ENCODE data around the gene TRIM66.
"Not testable (repeated sequence)": the region's sequence is repeated elsewhere in the genome, so short reads cannot be mapped to it uniquely, and the experiment has no call there.

TRIM66 gene

DNA sequence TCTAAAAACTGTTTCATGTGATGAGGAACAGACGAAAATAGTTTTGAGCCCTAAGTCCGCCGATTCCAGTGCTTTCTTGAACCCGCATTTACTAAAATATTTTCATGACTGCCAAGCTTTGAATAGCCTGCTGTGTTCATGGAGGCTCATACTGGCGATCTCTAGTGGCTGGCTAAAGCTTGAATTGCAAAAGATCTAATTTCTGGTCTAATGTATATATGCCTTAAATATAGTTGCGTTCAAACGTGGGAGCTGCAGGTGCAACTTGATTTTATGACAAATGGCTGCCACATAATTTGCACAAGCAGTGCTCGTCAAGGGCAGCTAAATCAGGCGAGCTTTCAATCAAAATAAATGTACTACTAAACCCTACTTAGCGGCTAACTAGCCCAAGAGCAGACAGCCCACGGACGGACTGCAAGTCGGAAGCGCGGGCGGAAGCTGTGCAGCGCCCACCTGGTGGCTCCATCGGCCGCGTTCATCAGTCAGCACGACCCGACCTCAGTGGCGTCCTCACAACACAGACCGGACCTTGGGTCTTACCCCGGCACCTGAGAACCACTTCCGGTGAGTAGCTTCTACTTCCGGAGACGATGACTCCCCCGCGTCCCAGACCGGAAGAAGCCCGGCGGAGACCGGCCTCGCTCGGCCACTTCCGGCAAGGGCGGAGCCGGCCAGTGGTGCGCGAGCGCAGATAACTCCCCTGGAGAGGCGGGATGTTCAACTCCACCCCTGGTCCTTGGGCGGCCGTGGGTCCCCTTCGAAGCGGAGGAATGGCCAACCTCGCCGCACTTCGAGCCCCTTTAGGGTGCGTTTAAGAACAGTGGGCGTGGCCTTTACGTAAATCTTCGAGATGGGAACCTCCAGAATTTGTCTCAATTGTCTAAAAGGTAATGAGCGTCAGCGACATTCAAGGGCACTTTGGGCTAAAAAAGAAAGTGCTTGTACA, 6.2 kb upstream of the TRIM66 start:
- peak; percentile 88 for DNase-seq

DNA sequence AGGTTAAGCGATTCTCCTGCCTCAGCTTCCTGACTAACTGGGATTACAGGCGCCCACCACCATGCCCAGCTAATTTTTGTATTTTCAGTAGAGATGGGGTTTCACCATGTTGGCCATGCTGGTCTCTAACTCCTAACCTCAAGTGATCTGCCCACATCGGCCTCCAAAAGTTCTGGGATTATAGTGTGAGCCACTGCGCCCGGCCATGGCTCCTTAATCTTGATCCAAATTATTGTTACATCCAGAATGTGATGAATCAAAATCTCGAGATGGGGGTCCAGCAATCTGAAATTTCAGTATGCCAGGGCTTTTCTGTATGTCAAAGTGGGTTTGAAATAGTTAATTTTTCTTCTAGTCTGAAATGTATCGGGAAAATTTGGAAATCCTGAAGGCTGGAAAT, 3.9 kb upstream of the TRIM66 start:
- DNase-seq, result no peak

DNA sequence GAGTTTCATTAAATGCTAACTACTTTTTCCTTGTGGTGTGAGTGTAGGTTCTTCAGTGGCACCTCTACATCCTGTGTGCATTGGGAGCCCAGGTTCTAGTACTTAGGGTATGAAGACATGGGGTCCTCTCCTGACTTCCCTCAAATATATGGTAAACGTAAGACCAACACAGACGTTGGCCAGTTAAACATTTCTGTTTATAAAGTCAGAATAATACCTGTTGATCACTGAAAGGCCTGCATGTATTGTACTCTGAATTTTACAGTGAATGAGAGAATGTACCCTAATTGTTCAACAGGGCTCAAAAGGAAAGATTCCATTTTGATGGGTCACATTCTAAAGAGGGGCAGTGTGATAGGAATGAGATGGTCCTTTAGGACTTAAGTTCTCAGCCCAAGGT, 3.4 kb upstream of the TRIM66 start:
- DNase-seq, result no peak

DNA sequence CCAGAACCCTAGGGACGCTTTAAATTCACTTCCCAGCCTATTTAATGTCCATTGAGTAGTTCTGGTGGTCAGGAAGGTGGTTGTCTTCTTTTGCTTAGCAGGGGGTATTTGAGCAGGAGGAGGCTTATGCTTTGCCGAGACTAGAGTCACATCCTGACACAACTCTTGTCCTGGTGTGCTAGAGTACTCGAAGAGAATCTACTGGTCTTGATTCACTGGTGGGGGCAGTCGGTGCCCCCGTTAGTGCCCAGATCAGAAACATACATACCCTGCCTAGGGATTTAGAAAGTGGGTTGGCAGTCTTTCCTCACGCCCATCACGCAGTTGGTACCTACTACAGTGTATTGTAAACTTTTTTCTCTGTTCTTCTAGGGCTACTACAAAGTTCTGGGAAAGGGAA, 2.8 kb upstream of the TRIM66 start:
- no peak for DNase-seq

DNA sequence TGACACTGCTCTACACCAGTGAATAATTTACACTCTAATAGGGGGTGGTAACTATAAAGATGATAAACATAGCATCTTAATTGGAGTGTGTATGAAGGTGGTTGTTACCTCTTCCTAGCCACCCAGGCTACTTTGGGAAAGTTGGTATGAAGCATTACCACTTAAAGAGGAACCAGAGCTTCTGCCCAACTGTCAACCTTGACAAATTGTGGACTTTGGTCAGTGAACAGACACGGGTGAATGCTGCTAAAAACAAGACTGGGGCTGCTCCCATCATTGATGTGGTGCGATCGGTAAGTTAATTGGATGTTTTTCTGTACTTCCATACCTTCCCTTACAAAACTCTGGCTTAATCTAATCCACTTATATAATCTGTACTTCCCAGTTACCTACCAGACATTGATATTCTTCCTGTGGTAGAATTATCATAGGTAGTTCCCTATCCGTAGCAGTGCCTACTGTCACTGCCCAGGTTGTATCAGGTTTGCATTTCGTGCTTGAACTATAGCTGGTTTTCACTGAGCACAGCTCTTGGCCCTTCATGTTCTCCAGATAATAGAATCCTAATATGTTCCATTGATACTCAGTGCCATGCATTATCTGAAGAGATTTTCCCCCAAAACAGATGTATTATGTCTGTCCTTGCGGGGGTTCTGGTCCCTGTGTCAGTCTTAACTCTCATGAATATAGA, 2.3 kb upstream of the TRIM66 start:
- DNase-seq, result no peak

DNA sequence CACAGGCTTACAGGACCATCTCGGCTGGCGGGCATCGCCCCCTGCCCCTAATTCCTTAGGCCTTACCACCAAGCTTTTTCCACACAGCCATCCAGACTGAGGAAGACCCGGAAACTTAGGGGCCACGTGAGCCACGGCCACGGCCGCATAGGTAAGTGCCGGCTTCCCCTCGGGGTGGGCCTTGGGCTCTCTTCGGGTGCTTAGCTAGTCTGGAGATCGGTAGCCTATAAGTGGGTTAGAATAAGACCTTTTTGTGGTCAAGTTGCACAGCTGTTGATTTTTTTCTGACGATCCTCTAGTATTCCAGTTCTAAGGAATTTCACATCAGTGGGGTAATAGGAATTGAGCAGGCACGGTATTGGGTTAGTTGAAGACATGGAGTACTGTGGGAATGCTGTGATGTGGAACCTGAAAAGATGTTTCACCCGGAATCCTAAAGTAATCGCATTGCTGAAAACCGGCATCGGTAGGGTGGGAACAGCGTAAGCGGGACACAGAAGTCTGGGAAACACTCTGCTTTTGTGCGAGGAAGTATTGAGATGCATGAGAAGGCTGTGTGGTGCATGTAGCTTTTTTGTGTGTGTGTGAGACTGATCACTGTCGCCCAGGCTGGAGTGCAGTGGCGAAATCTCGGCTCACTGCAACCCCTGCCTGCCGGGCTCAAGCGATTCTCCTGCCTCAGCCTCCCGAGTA, 796 bp upstream of the TRIM66 start:
- DNase-seq, result no peak

DNA sequence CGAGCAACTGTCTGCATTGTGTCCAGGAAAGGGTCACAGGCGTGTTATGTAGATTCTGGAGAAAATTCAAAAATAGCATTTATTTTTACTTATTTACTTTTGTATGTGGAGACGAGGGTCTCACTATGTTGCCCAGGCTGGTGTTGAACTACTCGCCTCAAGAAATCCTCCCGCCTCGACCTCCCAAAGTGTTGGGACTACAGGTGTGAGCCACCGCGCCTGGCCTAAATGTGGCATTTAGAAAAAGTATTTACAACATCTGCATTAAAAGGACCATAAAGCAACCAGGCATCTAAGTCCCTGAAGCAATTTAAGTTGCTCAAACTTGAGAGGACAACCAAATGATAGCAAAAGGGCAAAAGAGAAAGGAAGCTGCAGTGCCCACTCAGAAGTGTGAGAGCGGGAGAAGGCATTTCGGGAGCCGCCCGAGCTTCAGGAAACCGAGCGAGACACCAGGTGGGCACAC, 595 bp downstream of the TRIM66 start:
- no peak for DNase-seq

DNA sequence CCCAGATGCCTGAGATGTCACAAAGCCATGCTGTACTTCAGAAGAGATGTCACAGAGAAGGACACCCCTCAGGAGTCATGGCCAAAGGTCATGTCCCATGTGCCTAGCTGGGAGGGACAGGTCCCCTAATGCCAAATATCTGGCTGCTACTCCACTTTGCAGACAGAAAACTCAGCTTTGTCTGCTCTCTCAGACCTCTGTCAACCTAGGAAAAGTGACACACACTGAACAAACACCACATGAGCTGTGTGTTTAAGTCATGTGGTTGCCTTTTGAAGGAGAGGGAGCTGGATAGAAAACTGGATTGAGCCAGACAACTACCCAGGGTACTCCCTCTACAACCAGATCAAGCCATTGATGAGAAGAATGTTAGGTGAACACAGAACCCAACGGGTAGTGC, 3.5 kb downstream of the TRIM66 start:
- DNase-seq, result no peak

DNA sequence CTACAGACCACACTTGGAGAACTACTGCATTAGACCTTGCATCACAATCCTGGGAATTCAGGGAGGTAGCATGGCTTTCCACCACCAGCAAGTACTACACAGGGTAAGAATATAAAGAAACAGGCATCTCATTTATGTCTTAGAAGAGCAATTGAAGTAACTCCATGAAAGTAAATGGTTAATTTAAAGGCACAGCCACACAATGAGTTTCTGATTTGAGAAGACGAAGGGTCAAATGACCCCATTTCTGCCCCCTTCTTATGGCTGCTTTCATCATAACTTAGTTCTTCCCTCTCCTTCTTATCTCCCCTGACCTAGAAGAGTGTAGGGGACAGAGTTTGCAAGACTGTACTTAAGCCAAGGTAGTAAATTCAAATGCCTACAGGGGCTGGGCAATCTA, 6.0 kb downstream of the TRIM66 start:
- no peak for DNase-seq

DNA sequence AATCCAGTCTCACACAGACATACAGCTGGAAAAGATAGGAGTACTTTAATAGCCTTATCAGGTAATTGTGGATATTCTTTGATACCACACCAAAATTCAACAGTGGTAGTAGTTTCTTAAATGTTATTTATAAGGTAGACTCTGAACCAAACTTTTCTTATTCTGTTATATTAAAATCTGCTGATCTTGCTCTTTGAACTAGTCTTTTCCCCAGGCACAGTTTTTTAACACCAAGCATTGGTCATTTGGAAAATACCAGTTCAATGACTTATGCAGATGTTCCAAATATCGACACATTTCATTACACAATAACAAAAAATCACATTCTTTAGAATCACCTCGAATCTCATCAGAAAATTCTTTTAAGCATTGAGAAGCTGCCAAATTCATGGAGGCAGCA, 7.6 kb downstream of the TRIM66 start:
- DNase-seq, result no peak

DNA sequence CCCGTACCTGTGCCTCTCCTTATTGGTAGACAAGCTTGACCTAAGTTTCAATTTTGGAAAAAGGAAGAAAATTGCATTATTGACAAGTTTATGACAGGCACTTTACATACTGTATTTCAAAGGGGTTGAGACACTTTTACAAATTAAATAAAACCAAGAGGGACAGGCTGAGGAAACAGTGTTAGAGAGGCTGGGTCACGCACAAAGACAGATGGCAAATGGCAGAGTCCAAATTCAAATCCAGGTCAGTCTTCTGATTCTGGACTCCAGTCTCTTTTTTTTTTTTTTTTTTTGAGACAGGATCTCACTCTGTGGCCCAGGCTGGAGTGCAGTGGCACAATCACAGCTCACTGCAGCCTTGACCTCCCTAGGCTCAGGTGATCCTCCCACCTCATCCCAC, 10.1 kb downstream of the TRIM66 start:
- no peak for DNase-seq

DNA sequence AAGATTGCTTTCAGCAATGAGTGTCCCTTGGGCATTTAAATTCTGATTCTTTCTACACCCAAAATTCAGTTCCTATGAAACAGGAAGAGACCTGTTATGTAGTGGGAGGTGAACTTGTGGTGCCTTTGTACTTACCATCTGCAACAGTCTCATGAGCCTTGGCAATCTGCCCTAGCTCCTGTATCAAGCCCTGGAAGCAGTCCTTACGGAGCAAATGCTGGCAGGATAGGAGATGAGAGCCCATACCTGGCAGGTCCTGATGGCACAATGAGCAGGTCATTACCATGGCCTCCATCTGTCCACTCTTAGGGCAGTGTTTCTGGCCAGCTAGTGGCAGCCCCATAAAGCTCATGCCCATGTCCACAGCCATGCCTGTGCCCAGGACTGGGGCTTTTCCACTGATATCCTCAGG, 10.8 kb downstream of the TRIM66 start:
- DNase-seq, result no peak

DNA sequence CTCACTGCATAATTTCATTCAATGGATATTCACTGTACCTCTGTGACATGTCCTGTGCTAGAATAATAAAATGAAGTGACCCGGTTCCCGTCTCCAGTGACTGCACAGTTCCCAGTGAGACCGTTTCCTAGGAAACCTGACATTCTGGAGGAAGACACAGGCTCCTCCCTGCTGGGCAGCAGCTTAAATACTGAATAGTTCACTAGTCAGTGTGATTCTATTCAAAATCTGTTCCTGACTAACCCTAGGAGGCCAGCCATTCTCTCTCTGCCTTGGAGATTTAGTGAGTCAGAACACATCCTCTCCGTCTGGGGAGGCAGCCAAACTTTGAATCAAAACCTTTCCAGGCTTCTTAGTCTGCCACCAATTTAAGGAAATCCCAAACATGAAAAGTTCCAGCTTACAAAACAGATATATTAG, 11.3 kb downstream of the TRIM66 start:
- DNase-seq, result no peak

DNA sequence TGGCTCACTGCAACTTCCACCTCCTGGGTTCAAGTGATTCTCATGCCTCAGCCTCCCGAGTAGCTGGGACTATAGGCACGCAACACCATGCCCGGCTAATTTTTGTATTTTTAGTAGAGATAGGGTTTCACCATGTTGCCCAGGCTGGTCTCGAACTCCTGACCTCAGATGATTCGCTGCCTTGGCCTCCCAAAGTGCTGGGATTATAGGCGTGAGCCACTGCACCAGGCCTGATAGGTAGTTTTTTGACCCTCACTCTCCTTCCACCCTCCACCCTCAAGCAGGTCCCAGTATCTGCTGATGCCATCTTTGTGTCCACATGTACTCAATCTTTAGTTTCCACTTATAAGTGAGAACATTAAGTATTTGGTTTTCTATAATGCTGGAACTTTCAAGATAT, 12.4 kb downstream of the TRIM66 start:
- DNase-seq, result not testable (repeated sequence)

DNA sequence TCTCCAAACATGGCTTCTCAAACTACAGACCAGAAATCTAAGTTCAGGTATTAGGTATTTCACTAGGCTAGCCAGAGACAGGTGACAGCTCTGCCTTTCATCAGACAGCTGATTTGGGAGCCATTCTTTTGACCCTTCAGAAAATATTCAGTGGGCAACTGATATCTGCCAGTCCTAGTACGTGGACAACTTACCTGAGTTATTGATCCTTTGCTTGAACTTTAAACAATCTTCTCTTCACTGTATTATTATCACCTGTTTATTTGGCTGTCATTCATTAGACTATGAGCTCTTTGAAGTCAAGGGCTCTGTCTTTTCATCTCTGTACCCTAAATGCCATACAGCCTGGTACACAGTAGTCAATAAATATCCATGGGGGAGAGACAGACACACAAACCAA, 17.2 kb downstream of the TRIM66 start:
- no peak for DNase-seq

DNA sequence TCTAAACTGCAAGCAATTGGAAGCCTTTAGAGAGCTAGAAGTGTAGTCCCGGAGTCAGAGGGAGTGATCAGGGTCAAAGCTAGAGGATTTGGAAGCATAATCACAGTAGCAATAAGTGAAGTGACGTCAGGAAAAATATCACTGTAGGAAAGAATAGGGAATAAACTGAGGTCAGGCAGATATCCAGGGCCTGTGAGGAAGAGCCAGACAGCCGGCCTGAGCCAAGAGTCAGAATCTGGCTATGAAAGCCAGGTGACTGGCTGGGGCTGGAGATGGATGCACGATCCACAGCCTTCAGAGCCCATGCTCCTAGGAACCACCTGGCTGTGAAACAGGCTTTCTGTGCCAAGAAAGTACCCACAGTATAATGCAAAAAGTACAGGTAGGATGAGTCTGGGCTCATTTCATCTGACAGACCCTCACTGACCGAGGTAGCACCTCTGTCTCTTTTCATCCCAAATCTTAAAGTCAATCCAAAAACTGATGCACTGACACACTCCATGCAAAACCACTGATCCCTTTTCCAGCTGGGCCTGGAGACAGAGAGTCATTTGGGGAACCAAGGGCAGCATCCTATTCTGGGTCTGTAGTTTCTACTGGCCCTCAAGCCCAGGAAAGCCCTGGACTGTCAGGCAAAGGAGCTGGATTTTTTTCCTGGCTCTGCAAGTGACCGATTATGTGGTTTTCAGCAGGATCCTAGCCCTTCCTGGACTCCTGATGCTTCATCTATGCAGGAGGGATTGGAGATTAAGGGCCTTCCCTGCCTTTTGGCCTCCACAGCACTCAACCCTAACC, 21.3 kb downstream of the TRIM66 start:
- no peak for DNase-seq

DNA sequence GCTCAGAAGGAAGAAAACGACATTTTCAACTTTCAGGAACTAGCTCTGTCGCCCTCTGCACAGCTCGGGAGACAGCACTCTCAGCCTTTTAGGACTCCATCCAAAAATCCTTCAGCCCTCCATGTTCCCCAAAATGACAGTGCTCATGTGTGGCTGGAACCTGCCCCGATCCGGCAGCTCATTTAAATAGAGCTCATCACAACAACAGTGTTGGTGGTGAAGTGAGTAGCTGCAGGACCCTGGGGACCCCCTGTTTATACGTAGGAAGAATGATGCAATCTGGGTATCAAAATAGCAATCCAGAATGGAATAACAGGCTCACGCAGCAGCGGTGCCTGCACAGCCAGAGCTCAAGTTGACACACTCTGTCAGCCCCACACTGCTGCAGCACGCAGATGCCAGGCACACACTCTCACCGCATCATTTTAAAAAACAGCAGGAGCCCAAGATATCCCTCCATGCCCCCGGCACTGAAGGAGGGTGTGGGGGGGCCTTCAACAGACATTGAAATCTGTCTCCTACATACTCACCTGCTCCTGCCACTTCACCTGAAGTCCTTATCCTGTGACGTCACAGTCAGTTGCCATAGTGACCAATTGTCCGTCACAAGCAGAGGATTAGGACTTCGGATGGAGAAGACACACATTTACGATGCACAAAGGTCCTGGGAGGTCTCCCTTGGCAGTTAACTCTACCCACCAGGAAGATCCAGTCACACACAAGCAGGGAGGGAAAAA, 24.0 kb downstream of the TRIM66 start:
- DNase-seq, result no peak

DNA sequence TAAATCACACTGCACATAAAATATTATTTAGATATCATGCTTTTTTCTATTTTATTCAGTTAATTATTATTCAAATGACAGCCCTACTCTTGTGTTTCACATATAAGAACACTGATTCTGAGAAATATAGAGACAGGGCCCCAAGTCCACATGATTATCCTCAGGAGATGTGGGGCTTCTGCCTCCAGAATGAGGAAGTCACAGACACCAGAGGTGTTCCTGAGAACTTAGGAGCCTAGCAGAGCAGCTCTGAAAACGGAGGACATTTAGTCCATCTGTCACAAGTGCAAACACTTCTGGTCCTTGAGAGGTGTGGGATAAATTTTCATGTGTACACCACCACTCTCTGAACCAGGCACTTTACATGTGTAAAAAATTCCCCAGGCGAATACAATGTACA, 26.2 kb downstream of the TRIM66 start:
- DNase-seq, result no peak

DNA sequence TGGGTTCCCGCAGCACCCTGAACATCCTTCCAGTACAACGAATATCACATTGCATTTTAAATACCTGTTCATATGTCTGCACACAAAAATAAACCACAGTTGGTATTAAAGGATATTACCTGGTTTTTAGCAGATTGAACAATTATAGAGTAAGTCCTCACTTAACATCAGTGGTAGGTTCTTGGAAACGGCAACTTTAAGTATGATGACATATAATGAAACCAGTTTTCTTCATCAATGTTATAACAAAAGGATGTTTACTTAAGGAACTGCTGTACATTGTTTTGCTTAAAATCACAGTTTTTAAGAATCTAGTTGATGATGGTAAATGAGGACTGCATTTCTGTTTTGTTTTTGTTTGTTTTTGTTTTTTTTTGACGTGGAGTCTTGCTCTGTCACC, 28.0 kb downstream of the TRIM66 start:
- no peak for DNase-seq

DNA sequence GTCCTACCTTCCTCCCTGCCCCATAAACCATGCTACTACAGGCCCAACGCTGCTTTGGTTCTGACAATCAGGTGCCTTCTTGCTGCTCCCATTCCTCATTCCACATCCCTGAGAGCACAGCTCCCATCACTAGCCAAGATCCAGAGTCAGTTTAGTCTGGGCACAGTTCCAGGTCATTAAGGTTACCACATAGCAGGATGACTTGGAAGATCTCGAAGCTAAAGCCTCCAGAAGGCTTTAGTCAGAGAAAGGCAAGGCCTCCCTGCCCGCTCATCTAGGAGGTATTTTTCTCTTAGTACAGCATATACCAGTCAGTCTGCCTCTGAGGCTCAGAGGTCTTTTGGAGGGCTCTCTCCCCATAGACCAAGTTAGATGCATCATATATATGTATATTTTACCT, 30.3 kb downstream of the TRIM66 start:
- no peak for DNase-seq

DNA sequence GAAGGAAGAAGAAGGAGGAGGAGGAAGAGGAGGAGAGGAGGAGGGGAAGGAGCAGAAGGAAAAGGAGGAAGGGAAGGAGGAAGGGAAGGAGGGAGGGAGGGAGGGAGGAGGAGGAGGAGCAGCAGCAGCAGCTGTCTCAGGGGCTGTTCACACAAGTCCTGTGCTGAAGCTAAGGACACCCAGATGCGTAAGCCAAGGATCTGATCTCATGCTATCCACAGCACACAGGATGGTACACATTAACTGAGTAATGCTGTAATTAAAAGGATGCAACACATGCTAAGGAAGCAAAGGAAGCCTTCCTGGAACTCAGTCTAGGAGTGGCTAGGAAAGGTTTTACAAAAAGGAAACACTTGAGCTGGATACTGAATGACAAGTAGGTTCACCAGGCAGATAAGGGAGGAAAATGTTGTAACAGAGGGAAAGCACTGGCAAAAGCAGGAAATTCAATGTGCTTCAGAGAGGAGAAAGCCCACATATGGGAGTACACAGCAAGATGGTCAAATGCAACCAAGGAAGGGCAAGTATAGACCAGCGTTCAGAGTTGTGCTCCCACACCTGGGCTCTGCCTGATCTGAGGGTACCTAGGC, 32.0 kb downstream of the TRIM66 start:
- DNase-seq, result no peak

DNA sequence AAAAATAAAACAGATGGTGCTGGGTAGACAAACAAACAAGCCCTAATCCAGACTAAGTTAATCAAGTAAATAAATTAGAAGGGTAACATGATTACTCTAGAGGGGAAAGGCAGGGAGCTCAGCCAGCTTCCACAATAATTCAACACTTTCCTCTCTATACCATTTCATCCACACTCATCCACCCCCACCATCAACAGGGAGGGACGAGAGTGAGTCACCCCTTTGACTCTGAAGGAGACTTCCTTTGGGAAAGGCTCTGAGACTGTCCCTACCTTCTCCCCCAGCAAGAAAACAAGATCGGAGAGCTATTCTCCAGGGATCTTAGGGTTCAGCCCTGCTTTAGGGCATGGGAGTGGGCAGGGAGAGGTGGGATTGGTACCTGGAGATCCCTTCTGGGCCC, 33.1 kb downstream of the TRIM66 start:
- DNase-seq, result no peak

All from CD4-positive, alpha-beta T cell treated with Interleukin-17A for 1 hour (primary cell).